Measurements from ENCODE around the gene CD300LB. TPM values are rescaled to one million over a fixed set of nuclear protein-coding genes. Genes with fewer than 3 reads are reported as not detected.

Gene CD300LB
- total and polyA plus RNA-seq, 10 of the 15 experiments (the other 5 are each of a cell fraction or from before 2014, with no cell fraction given) = 0.08 to 0.57 (median 0.25) TPM; not detected in 4

GRCh38 chr17:74567397-74567796 lies 36.1 kb upstream of the CD300LB start, which contains the start of gene CD300H:
TSS of gene CD300H (minus strand) at chr17:74567509.
- 26% methylated on average over 2 of the region's 2 CpGs for WGBS (ENCODE audit: insufficient coverage, insufficient replicate concordance, low lambda C conversion rate, missing lambda C conversion rate)
- no peak within 1 kb of the TSS for H3K9ac ChIP-seq (ENCODE audit: control insufficient read depth, insufficient read depth, low read length)
- no TSS peak for BruUV-seq (replicated peaks)
- no peak within 1 kb of the TSS for H3K4me2 ChIP-seq (ENCODE audit: control insufficient read depth, insufficient read depth)
- SMC1A ChIA-PET (ENCODE audit: uncharacterized antibody, unreplicated experiment) = interaction anchor here (1.5 to 2.4 kb wide), 2 partner anchors 68 to 170 kb away, joined by 3 to 11 read pairs; partner anchors contain the start of gene RAB37
- H3K27me3 ChIP-seq (replicated peaks in 1 of 2; ENCODE audit: control insufficient read depth in 2 of 2, insufficient read depth in 2 of 2, low read length in 1 of 2) = peaks cover 1 to 3% of the 10 kb centered on the region in 2 experiments; a peak in 3 of 4 replicates
- no peaks in the 10 kb centered on the region for H3K79me2 ChIP-seq (ENCODE audit: control insufficient read depth, insufficient read depth, low read length)
- H4K20me1 ChIP-seq (ENCODE audit: control insufficient read depth, insufficient read depth) = no peaks in the 10 kb centered on the region
- intact Hi-C loops (cut with micrococcal nuclease; ENCODE audit: unreplicated experiment) = loop anchor here (2.0 to 5.0 kb wide), 2 partner anchors 80 to 169 kb away; partner anchors contain the start of gene RAB37
- DNase-seq (ENCODE audit: low read depth, low spot score) (no peak), ATAC-seq (no peak), FAIRE-seq (no peak)
- no peaks in the 10 kb centered on the region for H3K4me1 ChIP-seq (ENCODE audit: control insufficient read depth, insufficient read depth, low read length)
- CTCF ChIA-PET = interaction anchor here (0.6 to 3.8 kb wide), 9 partner anchors 20 to 203 kb away, joined by 3 to 34 read pairs (median 8); partner anchors contain the start of genes CD300LD and RAB37
- RAD21 ChIA-PET (ENCODE audit: unreplicated experiment) = interaction anchor here (1.0 to 2.8 kb wide), 5 partner anchors 36 to 170 kb away, joined by 3 to 17 read pairs (median 5); no protein-coding TSS in a partner anchor
- POLR2A ChIA-PET = no interaction called here
- no peak within 1 kb of the TSS for H3K27ac ChIP-seq (ENCODE audit: control insufficient read depth, insufficient read depth)
- in situ Hi-C loops (cut with MboI) = no loop called here
- no peak within 1 kb of the TSS for H3K4me3 ChIP-seq
- H2AFZ ChIP-seq (ENCODE audit: control insufficient read depth, low read depth, low read length) = no peak within 1 kb of the TSS
- H3K36me3 ChIP-seq (ENCODE audit: control insufficient read depth in 2 of 2, insufficient read depth in 2 of 2, low read length in 1 of 2) = no peaks in the 10 kb centered on the region
- no peaks in the 10 kb centered on the region for H3K9me3 ChIP-seq (replicated peaks; ENCODE audit: control insufficient read depth, insufficient read depth, low read length)
- no peak for TF ChIP-seq RFX5 (IDR thresholded peaks at IDR 0.05; ENCODE audit: low read depth, low read length)
- no peak for TF ChIP-seq MAX (IDR thresholded peaks at IDR 0.05; ENCODE audit: low read depth, low read length)
- no peak for TF ChIP-seq PAX8 (IDR thresholded peaks at IDR 0.05)
- TF ChIP-seq, protein P1, sequence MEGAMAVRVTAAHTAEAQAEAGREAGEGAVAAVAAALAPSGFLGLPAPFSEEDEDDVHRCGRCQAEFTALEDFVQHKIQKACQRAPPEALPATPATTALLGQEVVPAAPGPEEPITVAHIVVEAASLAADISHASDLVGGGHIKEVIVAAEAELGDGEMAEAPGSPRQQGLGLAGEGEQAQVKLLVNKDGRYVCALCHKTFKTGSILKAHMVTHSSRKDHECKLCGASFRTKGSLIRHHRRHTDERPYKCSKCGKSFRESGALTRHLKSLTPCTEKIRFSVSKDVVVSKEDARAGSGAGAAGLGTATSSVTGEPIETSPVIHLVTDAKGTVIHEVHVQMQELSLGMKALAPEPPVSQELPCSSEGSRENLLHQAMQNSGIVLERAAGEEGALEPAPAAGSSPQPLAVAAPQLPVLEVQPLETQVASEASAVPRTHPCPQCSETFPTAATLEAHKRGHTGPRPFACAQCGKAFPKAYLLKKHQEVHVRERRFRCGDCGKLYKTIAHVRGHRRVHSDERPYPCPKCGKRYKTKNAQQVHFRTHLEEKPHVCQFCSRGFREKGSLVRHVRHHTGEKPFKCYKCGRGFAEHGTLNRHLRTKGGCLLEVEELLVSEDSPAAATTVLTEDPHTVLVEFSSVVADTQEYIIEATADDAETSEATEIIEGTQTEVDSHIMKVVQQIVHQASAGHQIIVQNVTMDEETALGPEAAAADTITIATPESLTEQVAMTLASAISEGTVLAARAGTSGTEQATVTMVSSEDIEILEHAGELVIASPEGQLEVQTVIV (IDR thresholded peaks at IDR 0.05; ENCODE audit: borderline replicate concordance, partially characterized antibody) = no peak
- no peak for TF ChIP-seq NFYB (IDR thresholded peaks at IDR 0.05; ENCODE audit: insufficient read depth, low read depth, low read length)
- TF ChIP-seq, protein P2, sequence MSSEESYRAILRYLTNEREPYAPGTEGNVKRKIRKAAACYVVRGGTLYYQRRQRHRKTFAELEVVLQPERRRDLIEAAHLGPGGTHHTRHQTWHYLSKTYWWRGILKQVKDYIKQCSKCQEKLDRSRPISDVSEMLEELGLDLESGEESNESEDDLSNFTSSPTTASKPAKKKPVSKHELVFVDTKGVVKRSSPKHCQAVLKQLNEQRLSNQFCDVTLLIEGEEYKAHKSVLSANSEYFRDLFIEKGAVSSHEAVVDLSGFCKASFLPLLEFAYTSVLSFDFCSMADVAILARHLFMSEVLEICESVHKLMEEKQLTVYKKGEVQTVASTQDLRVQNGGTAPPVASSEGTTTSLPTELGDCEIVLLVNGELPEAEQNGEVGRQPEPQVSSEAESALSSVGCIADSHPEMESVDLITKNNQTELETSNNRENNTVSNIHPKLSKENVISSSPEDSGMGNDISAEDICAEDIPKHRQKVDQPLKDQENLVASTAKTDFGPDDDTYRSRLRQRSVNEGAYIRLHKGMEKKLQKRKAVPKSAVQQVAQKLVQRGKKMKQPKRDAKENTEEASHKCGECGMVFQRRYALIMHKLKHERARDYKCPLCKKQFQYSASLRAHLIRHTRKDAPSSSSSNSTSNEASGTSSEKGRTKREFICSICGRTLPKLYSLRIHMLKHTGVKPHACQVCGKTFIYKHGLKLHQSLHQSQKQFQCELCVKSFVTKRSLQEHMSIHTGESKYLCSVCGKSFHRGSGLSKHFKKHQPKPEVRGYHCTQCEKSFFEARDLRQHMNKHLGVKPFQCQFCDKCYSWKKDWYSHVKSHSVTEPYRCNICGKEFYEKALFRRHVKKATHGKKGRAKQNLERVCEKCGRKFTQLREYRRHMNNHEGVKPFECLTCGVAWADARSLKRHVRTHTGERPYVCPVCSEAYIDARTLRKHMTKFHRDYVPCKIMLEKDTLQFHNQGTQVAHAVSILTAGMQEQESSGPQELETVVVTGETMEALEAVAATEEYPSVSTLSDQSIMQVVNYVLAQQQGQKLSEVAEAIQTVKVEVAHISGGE (CRISPR knock-in tag; IDR thresholded peaks at IDR 0.05) = no peak
- TF ChIP-seq, protein P3, sequence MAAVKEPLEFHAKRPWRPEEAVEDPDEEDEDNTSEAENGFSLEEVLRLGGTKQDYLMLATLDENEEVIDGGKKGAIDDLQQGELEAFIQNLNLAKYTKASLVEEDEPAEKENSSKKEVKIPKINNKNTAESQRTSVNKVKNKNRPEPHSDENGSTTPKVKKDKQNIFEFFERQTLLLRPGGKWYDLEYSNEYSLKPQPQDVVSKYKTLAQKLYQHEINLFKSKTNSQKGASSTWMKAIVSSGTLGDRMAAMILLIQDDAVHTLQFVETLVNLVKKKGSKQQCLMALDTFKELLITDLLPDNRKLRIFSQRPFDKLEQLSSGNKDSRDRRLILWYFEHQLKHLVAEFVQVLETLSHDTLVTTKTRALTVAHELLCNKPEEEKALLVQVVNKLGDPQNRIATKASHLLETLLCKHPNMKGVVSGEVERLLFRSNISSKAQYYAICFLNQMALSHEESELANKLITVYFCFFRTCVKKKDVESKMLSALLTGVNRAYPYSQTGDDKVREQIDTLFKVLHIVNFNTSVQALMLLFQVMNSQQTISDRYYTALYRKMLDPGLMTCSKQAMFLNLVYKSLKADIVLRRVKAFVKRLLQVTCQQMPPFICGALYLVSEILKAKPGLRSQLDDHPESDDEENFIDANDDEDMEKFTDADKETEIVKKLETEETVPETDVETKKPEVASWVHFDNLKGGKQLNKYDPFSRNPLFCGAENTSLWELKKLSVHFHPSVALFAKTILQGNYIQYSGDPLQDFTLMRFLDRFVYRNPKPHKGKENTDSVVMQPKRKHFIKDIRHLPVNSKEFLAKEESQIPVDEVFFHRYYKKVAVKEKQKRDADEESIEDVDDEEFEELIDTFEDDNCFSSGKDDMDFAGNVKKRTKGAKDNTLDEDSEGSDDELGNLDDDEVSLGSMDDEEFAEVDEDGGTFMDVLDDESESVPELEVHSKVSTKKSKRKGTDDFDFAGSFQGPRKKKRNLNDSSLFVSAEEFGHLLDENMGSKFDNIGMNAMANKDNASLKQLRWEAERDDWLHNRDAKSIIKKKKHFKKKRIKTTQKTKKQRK (IDR thresholded peaks at IDR 0.05; ENCODE audit: low read depth, low read length) = no peak
- TF ChIP-seq JUNB (IDR thresholded peaks at IDR 0.05) = no peak
- no peak for TF ChIP-seq HDGF (IDR thresholded peaks at IDR 0.05)
- TF ChIP-seq SIN3A (IDR thresholded peaks at IDR 0.05; ENCODE audit: low read depth, low read length) = no peak
- no peak for TF ChIP-seq ZNF274 (IDR thresholded peaks at IDR 0.05; ENCODE audit: insufficient read depth, insufficient read length)

All from GM12878 (cell line).